BLaER1 treated with 17β-estradiol and CSF1 and Interleukin-3, amounts not matched to agents 10 nM and 100 nM (cell line): Measurements from ENCODE around the gene POLR3G.

ENCODE experiments used
- H3K27ac ChIP-seq, 11 experiments: shearing (Covaris generic); formaldehyde crosslinking; 2 replicates each; pipeline ENCODE4 v1.8.1; 2022
- H3K27me3 ChIP-seq, 11 experiments: shearing (Covaris generic); formaldehyde crosslinking; 2 replicates each; pipeline ENCODE4 v1.8.1; 2022
- H3K36me3 ChIP-seq, 11 experiments: shearing (Covaris generic); formaldehyde crosslinking; 2 replicates each; pipeline ENCODE4 v1.8.1; 2022
- H3K4me1 ChIP-seq, 10 experiments: shearing (Covaris generic); formaldehyde crosslinking; 2 replicates each; pipeline ENCODE4 v1.8.1; 2022
- H3K4me2 ChIP-seq, 11 experiments: shearing (Covaris generic); formaldehyde crosslinking; 2 replicates each; pipeline ENCODE4 v1.8.1; 2022
- H3K4me3 ChIP-seq, 10 experiments: shearing (Covaris generic); formaldehyde crosslinking; 2 replicates each; pipeline ENCODE4 v1.8.1; 2022
- H3K9ac ChIP-seq, 11 experiments: shearing (Covaris generic); formaldehyde crosslinking; 2 replicates each; pipeline ENCODE4 v1.8.1; 2022
- H3K9me3 ChIP-seq, 11 experiments: shearing (Covaris generic); formaldehyde crosslinking; replicated peaks in 1 of 11; 2 replicates each; pipeline ENCODE4 v1.8.1; 2022
- H4K20me1 ChIP-seq, 11 experiments: shearing (Covaris generic); formaldehyde crosslinking; 2 replicates each; pipeline ENCODE4 v1.8.1; 2022
- Cebpa-rat ChIP-seq, 11 experiments: shearing (Covaris generic); IDR thresholded peaks; 2 replicates each; pipeline ENCODE4 v1.8.1; 2022

The POLR3G gene

DNA sequence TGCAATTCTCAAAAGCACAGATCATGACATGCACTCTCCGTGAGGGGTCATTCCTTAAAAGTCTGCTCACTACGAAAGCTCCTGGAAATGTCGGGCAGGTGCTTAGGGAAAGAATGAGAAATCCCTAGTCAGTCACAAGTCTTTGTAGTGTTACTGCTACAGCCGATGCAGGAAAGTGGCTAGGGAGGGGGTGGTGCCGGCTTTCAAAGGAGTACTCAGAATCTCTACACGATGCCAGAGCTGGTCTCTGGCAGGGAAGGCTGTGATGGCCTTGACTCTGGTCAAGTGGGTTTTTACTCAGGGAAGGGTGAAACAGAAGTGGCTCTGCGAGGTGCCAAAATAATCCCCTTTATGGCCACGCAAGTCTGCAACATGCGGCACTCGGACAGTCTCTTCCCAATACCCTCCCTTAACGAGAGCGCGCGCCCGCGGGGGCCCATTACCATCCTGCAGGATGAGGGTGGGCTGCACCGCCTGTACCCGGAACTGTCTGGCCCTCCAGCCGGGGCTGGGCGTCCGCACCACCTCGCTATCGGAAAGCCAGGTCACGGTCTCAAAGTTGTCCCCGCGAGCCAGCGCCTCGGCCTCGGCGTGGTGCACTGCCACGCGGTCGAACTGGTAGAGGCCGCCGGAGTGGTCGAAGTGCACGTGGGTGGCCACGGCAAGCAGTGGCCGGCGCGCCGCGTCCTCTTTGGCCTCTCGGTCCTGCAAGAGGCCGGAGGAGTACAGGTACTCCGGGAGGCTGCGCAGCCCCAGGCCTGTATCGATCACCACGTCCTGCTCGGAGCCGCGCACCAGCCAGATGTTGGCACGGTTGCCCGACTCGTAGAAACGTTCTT is 1.0 kb upstream of the POLR3G start:
- H3K27me3 ChIP-seq, result no peaks in the 10 kb centered on the region
- peaks cover 0 to 25% (median 7%) of the 10 kb centered on the region in 11 experiments; a peak in 13 of 22 replicates for H3K9me3 ChIP-seq
- H3K36me3 ChIP-seq, result peaks cover 0 to 34% (median 17%) of the 10 kb centered on the region in 11 experiments; a peak in 12 of 22 replicates
- peak overlapping the region; percentile 87 to 99 (median 91) for H3K4me2 ChIP-seq
- no peaks in the 10 kb centered on the region for H4K20me1 ChIP-seq
- peaks cover 11 to 41% (median 31%) of the 10 kb centered on the region in 10 experiments for H3K4me1 ChIP-seq
- peak overlapping the region; percentile 73 to 91 (median 83) for H3K4me3 ChIP-seq
- TF ChIP-seq Cebpa-rat (IDR thresholded peaks at IDR 0.05), result no peak
- H3K9ac ChIP-seq, result peak overlapping the region; percentile 75 to 89 (median 83)
- H3K27ac ChIP-seq, result peak overlapping the region in 10 of 11 experiments; percentile 62 to 88 (median 84); a peak in 21 of 22 replicates

DNA sequence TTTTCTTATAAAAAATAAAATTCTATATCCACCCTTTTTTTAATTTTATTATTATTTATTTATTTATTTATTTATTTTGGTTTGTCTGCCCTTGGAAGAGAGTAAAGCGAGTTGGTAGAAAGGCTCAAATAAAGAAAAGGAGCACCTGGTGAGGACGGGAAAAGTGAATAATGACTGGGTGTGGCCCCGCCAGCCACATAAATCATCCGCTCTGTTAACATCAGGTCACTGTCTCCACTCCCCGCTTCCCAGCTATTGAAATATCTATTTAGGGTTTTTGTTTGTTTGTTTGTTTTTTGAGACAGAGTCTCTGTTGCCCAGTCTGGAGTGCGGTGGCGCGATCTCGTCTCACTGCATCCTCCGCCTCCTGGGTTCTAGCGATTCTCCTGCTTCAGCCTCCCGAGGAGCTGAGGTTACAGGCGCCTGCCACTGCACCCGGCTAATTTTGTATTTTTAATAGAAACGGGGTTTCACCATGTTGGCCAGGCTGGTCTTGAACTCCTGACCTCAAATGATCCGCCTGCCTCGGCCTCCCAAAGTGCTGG is 844 bp downstream of the POLR3G start:
- H3K4me3 ChIP-seq, result peak overlapping the region; percentile 73 to 91 (median 83); a peak in 19 of 20 replicates
- no peak for TF ChIP-seq Cebpa-rat (IDR thresholded peaks at IDR 0.05)
- H3K9ac ChIP-seq, result peak overlapping the region in 8 of 11 experiments; percentile 76 to 89 (median 85); a peak in 13 of 22 replicates
- H3K27ac ChIP-seq, result no peak overlapping the region; a peak in 2 of 22 replicates
- H3K4me1 ChIP-seq, result peaks cover 11 to 41% (median 31%) of the 10 kb centered on the region in 10 experiments
- H3K36me3 ChIP-seq, result peaks cover 0 to 22% (median under 1%) of the 10 kb centered on the region in 11 experiments; a peak in 10 of 22 replicates
- no peaks in the 10 kb centered on the region for H4K20me1 ChIP-seq
- peak overlapping the region; percentile 87 to 99 (median 91) for H3K4me2 ChIP-seq
- H3K9me3 ChIP-seq, result peaks cover 0 to 8% (median 0%) of the 10 kb centered on the region in 11 experiments; a peak in 4 of 22 replicates
- no peaks in the 10 kb centered on the region for H3K27me3 ChIP-seq

DNA sequence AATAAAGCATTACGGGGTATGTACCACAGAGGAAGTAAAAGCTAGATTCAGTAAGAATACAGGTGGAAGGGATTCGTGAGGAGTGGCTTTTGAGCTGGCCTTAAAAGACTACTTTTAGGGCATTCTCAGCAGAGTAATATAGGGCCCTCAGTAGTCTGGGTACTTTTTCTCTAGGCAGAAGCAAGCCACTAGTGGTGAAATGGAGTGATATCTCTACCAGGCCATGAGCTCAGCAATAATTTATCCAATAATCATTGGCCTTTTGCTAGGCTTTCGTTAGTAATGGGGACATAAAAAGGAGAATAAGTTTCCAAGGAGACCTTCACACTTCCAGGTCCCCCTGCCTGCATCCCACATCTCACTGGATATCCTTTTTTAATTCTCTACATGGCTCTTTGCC is 1.7 kb downstream of the POLR3G start:
- Histone ChIP-seq H3K4me1 (peaks cover 11 to 41% (median 31%) of the 10 kb centered on the region in 10 experiments), H3K4me3 (no peak overlapping the region), H3K9me3 (no peaks in the 10 kb centered on the region), H3K27ac (no peak overlapping the region), H3K9ac (no peak overlapping the region), H4K20me1 (no peaks in the 10 kb centered on the region), H3K4me2 (peak overlapping the region in 7 of 11 experiments; percentile 87 to 95 (median 91); a peak in 7 of 22 replicates), H3K36me3 (peaks cover 0 to 13% (median 0%) of the 10 kb centered on the region in 11 experiments; a peak in 5 of 22 replicates), H3K27me3 (no peaks in the 10 kb centered on the region)
- no peak for TF ChIP-seq Cebpa-rat (IDR thresholded peaks at IDR 0.05)

DNA sequence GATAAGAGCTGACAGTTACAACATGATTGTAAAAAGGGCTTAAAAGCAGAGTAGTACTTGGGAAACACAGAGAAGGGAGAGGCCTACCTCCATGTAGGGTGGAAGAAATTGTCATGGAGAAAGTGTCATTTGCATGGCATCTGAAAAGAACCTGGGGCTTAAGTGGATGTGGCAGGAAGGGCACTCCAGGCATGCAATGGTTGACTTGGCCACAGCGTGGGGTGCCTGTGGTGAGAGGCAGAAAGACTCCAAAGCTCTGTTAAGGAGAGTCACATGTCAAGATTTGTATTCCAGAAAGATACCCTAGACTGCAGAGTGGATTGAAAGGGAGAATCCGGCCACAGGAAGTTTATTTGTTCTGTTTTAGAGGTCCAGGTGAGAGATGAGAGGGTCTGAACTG is 2.4 kb downstream of the POLR3G start:
- Histone ChIP-seq H4K20me1 (no peaks in the 10 kb centered on the region), H3K4me2 (peak overlapping the region in 4 of 11 experiments; percentile 5 to 19 (median 12); a peak in 4 of 22 replicates), H3K27ac (no peak overlapping the region), H3K36me3 (peaks cover 0 to 7% (median 0%) of the 10 kb centered on the region in 11 experiments; a peak in 4 of 22 replicates), H3K4me1 (peaks cover 11 to 38% (median 31%) of the 10 kb centered on the region in 10 experiments), H3K9ac (no peak overlapping the region), H3K9me3 (no peaks in the 10 kb centered on the region), H3K4me3 (no peak overlapping the region), H3K27me3 (no peaks in the 10 kb centered on the region)
- no peak for TF ChIP-seq Cebpa-rat (IDR thresholded peaks at IDR 0.05)

DNA sequence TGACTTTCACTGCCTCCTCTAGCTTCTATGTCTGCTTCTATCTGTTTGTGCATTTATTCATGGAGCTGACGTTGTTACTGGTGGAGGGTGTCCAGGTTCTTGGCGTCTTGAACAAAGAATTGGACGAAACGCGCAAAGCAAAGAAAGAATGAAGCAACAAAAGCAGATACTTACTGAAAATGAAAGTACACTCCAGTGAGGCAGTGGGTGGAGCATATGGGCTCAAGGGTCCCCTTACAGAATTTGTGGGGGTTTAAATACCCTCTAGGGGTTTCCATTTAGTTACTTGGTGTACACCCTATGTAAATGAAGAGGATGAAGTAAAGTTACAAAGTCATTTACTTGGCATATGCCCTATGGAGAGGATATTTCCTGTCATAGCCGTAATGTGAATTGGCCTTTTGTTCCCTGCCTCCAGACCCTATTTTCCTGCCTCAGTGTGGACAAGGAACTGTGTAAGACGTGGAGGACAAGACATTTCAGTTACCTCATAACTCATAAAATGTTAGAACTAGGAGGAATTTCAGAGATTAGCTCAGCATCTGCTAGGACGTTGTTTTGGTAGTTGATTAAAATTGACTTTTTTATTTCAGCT is 3.1 kb downstream of the POLR3G start:
- no peak for TF ChIP-seq Cebpa-rat (IDR thresholded peaks at IDR 0.05)
- peaks cover 0 to 7% (median 0%) of the 10 kb centered on the region in 11 experiments; a peak in 4 of 22 replicates for H3K36me3 ChIP-seq
- peaks cover 7 to 34% (median 28%) of the 10 kb centered on the region in 10 experiments for H3K4me1 ChIP-seq
- H3K9ac ChIP-seq, result no peak overlapping the region
- no peaks in the 10 kb centered on the region for H3K27me3 ChIP-seq
- no peak overlapping the region for H3K4me3 ChIP-seq
- H4K20me1 ChIP-seq, result no peaks in the 10 kb centered on the region
- peak overlapping the region in 6 of 11 experiments; percentile 2 to 19 (median 12); a peak in 3 of 22 replicates for H3K4me2 ChIP-seq
- no peaks in the 10 kb centered on the region for H3K9me3 ChIP-seq
- no peak overlapping the region for H3K27ac ChIP-seq

DNA sequence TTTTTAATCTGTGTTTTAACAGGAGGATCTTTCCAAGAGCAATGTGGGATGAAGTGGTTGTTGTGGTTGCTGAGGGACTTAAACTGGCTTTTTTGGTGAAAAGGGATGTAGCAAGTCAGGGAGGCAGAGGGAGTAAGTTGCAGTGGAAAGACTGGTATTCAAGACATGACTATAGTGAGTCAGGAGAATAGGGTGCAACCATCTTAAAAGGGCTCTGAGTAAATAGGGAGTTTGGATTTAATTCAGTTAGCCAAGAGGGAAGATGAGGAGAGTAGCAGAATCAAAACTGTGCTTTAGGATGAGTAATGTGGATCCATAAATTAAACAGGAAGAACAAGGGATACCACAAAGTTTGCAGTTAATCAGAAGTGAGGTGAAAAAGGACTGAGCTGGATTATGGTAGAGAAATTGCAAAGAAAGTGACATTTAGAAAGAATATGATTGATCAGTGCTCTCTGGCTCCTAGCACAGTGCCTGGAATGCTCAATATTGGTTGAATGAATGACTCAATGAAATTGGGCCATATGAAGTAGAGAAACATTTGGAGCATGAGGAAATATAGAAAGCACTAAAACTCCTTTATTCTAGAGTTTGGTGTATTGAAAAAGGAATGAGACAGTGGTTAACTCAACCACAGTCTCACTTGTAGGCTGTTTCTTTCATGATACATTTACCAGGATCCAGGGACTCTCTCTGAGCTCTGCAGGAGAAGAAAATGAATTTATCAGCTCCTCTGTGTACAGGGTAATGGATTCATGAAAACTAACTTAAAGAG is 5.1 kb downstream of the POLR3G start:
- Histone ChIP-seq H3K27me3 (no peaks in the 10 kb centered on the region), H3K27ac (no peak overlapping the region), H3K9me3 (no peaks in the 10 kb centered on the region), H3K9ac (no peak overlapping the region), H3K4me1 (peaks cover 0 to 26% (median 19%) of the 10 kb centered on the region in 10 experiments; a peak in 16 of 20 replicates), H4K20me1 (no peaks in the 10 kb centered on the region), H3K4me2 (no peak overlapping the region), H3K36me3 (peaks cover 0 to 13% (median 0%) of the 10 kb centered on the region in 11 experiments; a peak in 5 of 22 replicates), H3K4me3 (no peak overlapping the region)
- TF ChIP-seq Cebpa-rat (IDR thresholded peaks at IDR 0.05), result no peak

DNA sequence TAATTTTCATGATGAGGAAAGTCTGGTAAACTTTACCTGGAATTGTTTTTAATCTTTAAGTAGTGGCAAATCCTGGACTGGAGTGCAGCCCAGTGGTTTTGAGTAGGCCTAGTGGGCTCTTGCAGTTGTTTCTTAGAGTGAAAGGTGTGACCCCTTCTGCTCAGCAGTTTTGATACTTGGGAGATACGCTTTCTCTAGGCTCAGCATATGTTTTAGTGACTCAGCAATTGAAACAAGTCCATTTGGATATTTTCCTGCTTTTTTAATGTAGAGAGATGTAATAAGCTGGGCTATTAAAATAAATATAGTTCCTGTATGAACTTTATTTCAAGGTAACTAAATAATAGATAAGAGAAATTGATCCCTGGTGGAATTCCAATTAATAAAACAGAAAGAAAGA is 6.0 kb downstream of the POLR3G start:
- Histone ChIP-seq H3K27me3 (no peaks in the 10 kb centered on the region), H4K20me1 (no peaks in the 10 kb centered on the region), H3K9me3 (no peaks in the 10 kb centered on the region), H3K9ac (no peak overlapping the region), H3K27ac (no peak overlapping the region), H3K36me3 (peaks cover 0 to 20% (median 4%) of the 10 kb centered on the region in 11 experiments; a peak in 7 of 22 replicates), H3K4me1 (peaks cover 0 to 17% (median 10%) of the 10 kb centered on the region in 10 experiments; a peak in 15 of 20 replicates), H3K4me2 (no peak overlapping the region), H3K4me3 (no peak overlapping the region)
- no peak for TF ChIP-seq Cebpa-rat (IDR thresholded peaks at IDR 0.05)

DNA sequence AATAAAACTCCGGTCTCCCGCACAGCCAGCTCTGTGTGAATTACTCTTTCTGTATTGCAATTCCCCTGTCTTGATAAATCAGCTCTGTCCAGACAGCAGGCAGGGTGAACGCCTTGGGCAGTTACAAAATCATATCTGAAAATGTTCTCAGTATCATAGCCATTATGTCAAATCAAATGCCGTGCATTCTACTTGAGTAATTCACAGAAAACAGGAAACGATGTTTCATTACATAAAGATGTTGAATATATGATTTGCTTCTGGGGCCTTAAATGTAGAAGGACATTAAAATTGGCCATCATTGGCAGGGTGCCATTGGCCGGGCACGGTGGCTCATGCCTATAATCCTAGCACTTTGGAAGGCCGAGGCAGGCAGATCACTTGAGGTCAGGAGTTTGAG is 8.5 kb downstream of the POLR3G start:
- Histone ChIP-seq H3K36me3 (peaks cover 0 to 41% (median 14%) of the 10 kb centered on the region in 11 experiments; a peak in 10 of 22 replicates), H3K9me3 (no peaks in the 10 kb centered on the region), H3K4me3 (no peak overlapping the region), H3K27me3 (no peaks in the 10 kb centered on the region), H3K27ac (no peak overlapping the region), H3K4me2 (no peak overlapping the region), H4K20me1 (no peaks in the 10 kb centered on the region), H3K4me1 (no peaks in the 10 kb centered on the region), H3K9ac (no peak overlapping the region)
- TF ChIP-seq Cebpa-rat (IDR thresholded peaks at IDR 0.05), result no peak
